ENCODE results near the gene KCNT1. TPM values are rescaled to one million over a fixed set of nuclear protein-coding genes. Genes with fewer than 3 reads are reported as not detected.

KCNT1 gene
- polyA plus RNA-seq, 1 donor (not counting 4 experiments of a cell fraction or from before 2014, with no cell fraction given): not detected

DNA sequence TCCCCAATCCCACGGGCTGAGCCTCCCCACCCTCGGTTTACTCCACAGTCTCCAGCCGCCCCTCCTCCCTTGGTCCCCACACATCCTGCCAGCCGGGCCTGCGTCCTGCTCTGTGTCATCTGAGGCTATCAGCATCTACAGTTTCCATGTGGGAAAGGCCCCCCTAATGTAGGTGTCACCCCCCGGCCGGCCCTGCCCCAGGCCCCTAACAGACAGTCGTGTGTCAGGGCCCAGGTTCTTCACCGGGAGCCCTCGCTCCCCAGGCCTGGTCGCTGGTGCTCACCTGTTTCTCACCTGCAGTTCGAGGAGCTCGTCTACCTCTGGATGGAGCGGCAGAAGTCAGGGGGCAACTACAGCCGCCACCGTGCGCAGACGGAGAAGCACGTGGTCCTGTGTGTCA is 62.7 kb downstream of the KCNT1 start:
- H3K36me3 ChIP-seq (ENCODE audit: control insufficient read depth in 2 of 2, extremely low read depth in 1 of 2, insufficient read depth in 2 of 2, low read length in 2 of 2): no peaks in the 10 kb centered on the region
- no peaks in the 10 kb centered on the region for H3K9me1 ChIP-seq (ENCODE audit: control insufficient read depth, extremely low read depth, insufficient read depth, low read length)
- FAIRE-seq (no peak), DNase-seq (ENCODE audit: low read depth, low spot score) (no peak)
- no peaks in the 10 kb centered on the region for H4K20me1 ChIP-seq (ENCODE audit: control insufficient read depth, extremely low read depth, insufficient read depth, low read length)
- no peak overlapping the region for H3K4me2 ChIP-seq (ENCODE audit: control insufficient read depth, extremely low read depth, insufficient read depth, low read depth, low read length)
- no peaks in the 10 kb centered on the region for H3K27me3 ChIP-seq (ENCODE audit: control insufficient read depth, extremely low read depth, insufficient read depth, low read length)
- no peak overlapping the region for H3K9ac ChIP-seq (ENCODE audit: control insufficient read depth, extremely low read depth, insufficient read depth, low read length)
- no peak overlapping the region for H3K27ac ChIP-seq (ENCODE audit: control insufficient read depth, insufficient read depth, low read length)
- no peaks in the 10 kb centered on the region for H3K4me1 ChIP-seq (ENCODE audit: control insufficient read depth, extremely low read depth, insufficient read depth, low read length)
- dilution Hi-C loops (cut with MboI; ENCODE audit: extremely low pct_ligation_motif_present, low sequenced_read_pairs): no loop called here
- H3K9me3 ChIP-seq (ENCODE audit: control insufficient read depth, low read depth, low read length): peaks cover 8% of the 10 kb centered on the region
- H3K79me2 ChIP-seq (ENCODE audit: control insufficient read depth, insufficient read depth, low read length): no peaks in the 10 kb centered on the region
- H3K4me3 ChIP-seq (ENCODE audit: control insufficient read depth in 2 of 3, extremely low read depth in 1 of 3, insufficient read depth in 2 of 3, low read depth in 1 of 3, low read length in 3 of 3): no peak overlapping the region
- TF ChIP-seq EZH2 (IDR thresholded peaks at IDR 0.05; ENCODE audit: low read length): no peak
- TF ChIP-seq, protein P1, sequence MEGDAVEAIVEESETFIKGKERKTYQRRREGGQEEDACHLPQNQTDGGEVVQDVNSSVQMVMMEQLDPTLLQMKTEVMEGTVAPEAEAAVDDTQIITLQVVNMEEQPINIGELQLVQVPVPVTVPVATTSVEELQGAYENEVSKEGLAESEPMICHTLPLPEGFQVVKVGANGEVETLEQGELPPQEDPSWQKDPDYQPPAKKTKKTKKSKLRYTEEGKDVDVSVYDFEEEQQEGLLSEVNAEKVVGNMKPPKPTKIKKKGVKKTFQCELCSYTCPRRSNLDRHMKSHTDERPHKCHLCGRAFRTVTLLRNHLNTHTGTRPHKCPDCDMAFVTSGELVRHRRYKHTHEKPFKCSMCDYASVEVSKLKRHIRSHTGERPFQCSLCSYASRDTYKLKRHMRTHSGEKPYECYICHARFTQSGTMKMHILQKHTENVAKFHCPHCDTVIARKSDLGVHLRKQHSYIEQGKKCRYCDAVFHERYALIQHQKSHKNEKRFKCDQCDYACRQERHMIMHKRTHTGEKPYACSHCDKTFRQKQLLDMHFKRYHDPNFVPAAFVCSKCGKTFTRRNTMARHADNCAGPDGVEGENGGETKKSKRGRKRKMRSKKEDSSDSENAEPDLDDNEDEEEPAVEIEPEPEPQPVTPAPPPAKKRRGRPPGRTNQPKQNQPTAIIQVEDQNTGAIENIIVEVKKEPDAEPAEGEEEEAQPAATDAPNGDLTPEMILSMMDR (optimal IDR thresholded peaks at IDR 0.05 in 1 of 3, IDR thresholded peaks at IDR 0.05 in 1 of 3, conservative IDR thresholded peaks at IDR 0.05 in 1 of 3; ENCODE audit: extremely low read depth in 1 of 3, insufficient read depth in 2 of 3, low read length in 3 of 3): no peak
- no peak overlapping the region for H2AFZ ChIP-seq (ENCODE audit: control insufficient read depth, low read length)

DNA sequence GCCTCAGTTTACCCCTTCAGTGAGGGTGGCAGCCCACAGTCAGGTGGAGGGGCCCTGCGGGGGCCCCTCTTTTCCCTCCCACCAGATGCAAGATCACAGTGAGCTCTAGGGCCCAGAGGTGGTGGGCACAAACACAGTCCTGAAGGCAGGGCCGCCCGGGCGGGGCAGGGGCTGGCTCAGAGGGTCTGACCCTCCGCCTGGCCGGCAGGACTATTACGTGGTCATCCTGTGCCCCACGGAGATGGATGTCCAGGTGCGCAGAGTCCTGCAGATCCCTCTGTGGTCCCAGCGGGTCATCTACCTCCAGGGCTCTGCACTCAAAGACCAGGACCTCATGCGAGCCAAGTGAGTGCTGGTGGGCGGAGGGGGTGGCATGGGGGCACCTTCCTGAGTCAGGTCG is 63.4 kb downstream of the KCNT1 start:
- dilution Hi-C loops (cut with MboI; ENCODE audit: extremely low pct_ligation_motif_present, low sequenced_read_pairs): no loop called here
- no peak for DNase-seq (ENCODE audit: low read depth, low spot score)
- H4K20me1 ChIP-seq (ENCODE audit: control insufficient read depth, extremely low read depth, insufficient read depth, low read length): no peaks in the 10 kb centered on the region
- H3K27ac ChIP-seq (ENCODE audit: control insufficient read depth, insufficient read depth, low read length): no peak overlapping the region
- no peak overlapping the region for H3K4me2 ChIP-seq (ENCODE audit: control insufficient read depth, extremely low read depth, insufficient read depth, low read depth, low read length)
- TF ChIP-seq, protein P1 (optimal IDR thresholded peaks at IDR 0.05 in 1 of 3, IDR thresholded peaks at IDR 0.05 in 1 of 3, conservative IDR thresholded peaks at IDR 0.05 in 1 of 3; ENCODE audit: extremely low read depth in 1 of 3, insufficient read depth in 2 of 3, low read length in 3 of 3): no peak
- no peak for TF ChIP-seq EZH2 (IDR thresholded peaks at IDR 0.05; ENCODE audit: low read length)
- H3K9ac ChIP-seq (ENCODE audit: control insufficient read depth, extremely low read depth, insufficient read depth, low read length): no peak overlapping the region
- no peaks in the 10 kb centered on the region for H3K27me3 ChIP-seq (ENCODE audit: control insufficient read depth, extremely low read depth, insufficient read depth, low read length)
- no peak overlapping the region for H2AFZ ChIP-seq (ENCODE audit: control insufficient read depth, low read length)
- no peak for FAIRE-seq
- H3K9me1 ChIP-seq (ENCODE audit: control insufficient read depth, extremely low read depth, insufficient read depth, low read length): no peaks in the 10 kb centered on the region
- no peaks in the 10 kb centered on the region for H3K4me1 ChIP-seq (ENCODE audit: control insufficient read depth, extremely low read depth, insufficient read depth, low read length)
- no peak overlapping the region for H3K4me3 ChIP-seq (ENCODE audit: control insufficient read depth in 2 of 3, extremely low read depth in 1 of 3, insufficient read depth in 2 of 3, low read depth in 1 of 3, low read length in 3 of 3)
- no peaks in the 10 kb centered on the region for H3K79me2 ChIP-seq (ENCODE audit: control insufficient read depth, insufficient read depth, low read length)
- H3K36me3 ChIP-seq (ENCODE audit: control insufficient read depth in 2 of 2, extremely low read depth in 1 of 2, insufficient read depth in 2 of 2, low read length in 2 of 2): no peaks in the 10 kb centered on the region
- H3K9me3 ChIP-seq (ENCODE audit: control insufficient read depth, low read depth, low read length): peaks cover 8% of the 10 kb centered on the region

Measured in keratinocyte (primary cell).